Loucy (cell line): ENCODE results near the gene CETP.

Experiments
- CTCF ChIP-seq: fragments of 200-600 bp; sonication (generic); conservative IDR thresholded peaks from 2 replicates; pipeline ENCODE4 v1.5.1; 2014; ENCODE audit warnings: mild to moderate bottlenecking, antibody characterized with exemption, low read length
- EZH2phosphoT487 ChIP-seq: fragments of 200-600 bp; IDR thresholded peaks from 2 replicates; pipeline ENCODE4 v1.6.1; 2018; ENCODE audit warnings: antibody characterized with exemption, mild to moderate bottlenecking, moderate library complexity, borderline replicate concordance

- no peak for TF ChIP-seq CTCF
- no peak for TF ChIP-seq EZH2phosphoT487
Measured at GRCh38 chr16:56977216-56977615, 15.5 kb downstream of the CETP start.
